CD4-positive, alpha-beta T cell treated with Interleukin-4 for 1 hour (primary cell): ENCODE results near the gene PABPN1L.
"Not testable (repeated sequence)": the region's sequence is repeated elsewhere in the genome, so short reads cannot be mapped to it uniquely, and the experiment has no call there.

Experiments used
- DNase-seq, 2 donors: peaks; one replicate each; pipeline ENCODE4 v3.0.0-alpha.2; 2020 to 2022

The PABPN1L gene

GRCh38 chr16:88900662-88901052 is 34.2 kb upstream of the PABPN1L start:
- no peak for DNase-seq

GRCh38 chr16:88899901-88900661 is 33.6 kb upstream of the PABPN1L start:
- DNase-seq: no peak

GRCh38 chr16:88897696-88898425 is 31.4 kb upstream of the PABPN1L start:
- no peak for DNase-seq

GRCh38 chr16:88896238-88897070 is 30.0 kb upstream of the PABPN1L start:
- DNase-seq: no peak

GRCh38 chr16:88895335-88895734 is 28.9 kb upstream of the PABPN1L start:
- DNase-seq: no peak

GRCh38 chr16:88894681-88895300 is 28.3 kb upstream of the PABPN1L start:
- DNase-seq: no peak

- DNase-seq: not testable (repeated sequence)
Measured at GRCh38 chr16:88894266-88894665, 27.8 kb upstream of the PABPN1L start.

- no peak for DNase-seq
Measured at GRCh38 chr16:88893127-88893968, 26.9 kb upstream of the PABPN1L start.

- no peak for DNase-seq
Measured at GRCh38 chr16:88892065-88892464, 25.6 kb upstream of the PABPN1L start.

GRCh38 chr16:88891083-88891482 is 24.6 kb upstream of the PABPN1L start:
- no peak for DNase-seq

GRCh38 chr16:88889702-88890352 is 23.4 kb upstream of the PABPN1L start:
- not testable (repeated sequence) for DNase-seq

GRCh38 chr16:88888461-88889387 is 22.3 kb upstream of the PABPN1L start:
- DNase-seq: no peak

- no peak for DNase-seq
Measured at GRCh38 chr16:88888057-88888456, 21.6 kb upstream of the PABPN1L start.

GRCh38 chr16:88886845-88887521 is 20.5 kb upstream of the PABPN1L start:
- DNase-seq: no peak

- no peak for DNase-seq
Measured at GRCh38 chr16:88886420-88886844, 20.0 kb upstream of the PABPN1L start.

- DNase-seq: no peak
Measured at GRCh38 chr16:88885693-88886280, 19.3 kb upstream of the PABPN1L start.

GRCh38 chr16:88884569-88885271 is 18.3 kb upstream of the PABPN1L start:
- no peak for DNase-seq

- DNase-seq: no peak
Measured at GRCh38 chr16:88883946-88884345, 17.5 kb upstream of the PABPN1L start.
